HG03565 (cell line): ENCODE data around the gene RALY.
A peak's percentile ranks its signal among the peaks of the same experiment; 100 is the strongest.

Experiments
- ATAC-seq: cut with Tn5 transposase; IDR thresholded peaks from one replicate; pipeline ENCODE4 v1.9.1; 2021; ENCODE audit warnings: mild to moderate bottlenecking, moderate library complexity; ENCODE audit not compliant: unreplicated experiment

RALY gene

GRCh38 chr20:34045930-34046725 lies 52.4 kb downstream of the RALY start:
- no peak for ATAC-seq

GRCh38 chr20:34047010-34047687 lies 53.4 kb downstream of the RALY start:
- no peak for ATAC-seq

- no peak for ATAC-seq
These were observed 54.2 kb downstream of the RALY start for GRCh38 chr20:34047917-34048316.

- no peak for ATAC-seq
These were observed 55.7 kb downstream of the RALY start for GRCh38 chr20:34049389-34049788.

- no peak for ATAC-seq
These were observed 56.4 kb downstream of the RALY start for GRCh38 chr20:34049897-34050695.

GRCh38 chr20:34052414-34052813 lies 58.7 kb downstream of the RALY start:
- no peak for ATAC-seq

GRCh38 chr20:34055290-34055689 lies 61.6 kb downstream of the RALY start:
- no peak for ATAC-seq

- ATAC-seq: no peak
These were observed 65.1 kb downstream of the RALY start for GRCh38 chr20:34058831-34059230.

GRCh38 chr20:34060970-34061369 lies 67.3 kb downstream of the RALY start:
- no peak for ATAC-seq

GRCh38 chr20:34061695-34062094 lies 68.0 kb downstream of the RALY start:
- peak; percentile 50 for ATAC-seq

GRCh38 chr20:34062570-34063482 lies 69.1 kb downstream of the RALY start:
- no peak for ATAC-seq

- ATAC-seq: no peak
These were observed 70.6 kb downstream of the RALY start for GRCh38 chr20:34064286-34064685.

GRCh38 chr20:34065260-34065659 lies 71.5 kb downstream of the RALY start:
- ATAC-seq: no peak

GRCh38 chr20:34066476-34067090 lies 72.9 kb downstream of the RALY start:
- ATAC-seq: no peak

- ATAC-seq: no peak
These were observed 74.3 kb downstream of the RALY start for GRCh38 chr20:34068001-34068400.

GRCh38 chr20:34069341-34070078 lies 75.8 kb downstream of the RALY start:
- peak; percentile 51 for ATAC-seq

GRCh38 chr20:34070079-34070439 lies 76.3 kb downstream of the RALY start:
- no peak for ATAC-seq

- ATAC-seq: no peak
These were observed 77.1 kb downstream of the RALY start for GRCh38 chr20:34070859-34071258.

- ATAC-seq: no peak
These were observed 78.4 kb downstream of the RALY start for GRCh38 chr20:34072076-34072475.

GRCh38 chr20:34072778-34073177 lies 79.1 kb downstream of the RALY start:
- ATAC-seq: no peak
